ENCODE data around the gene RAB8A.

GRCh38 chr19:16155128-16155527, 43.4 kb downstream of the RAB8A start:
- no peak for TF ChIP-seq SP1 (IDR thresholded peaks at IDR 0.05)
- TF ChIP-seq ELF4 (IDR thresholded peaks at IDR 0.05), result no peak
- TF ChIP-seq NFRKB (IDR thresholded peaks at IDR 0.05), result no peak
- TF ChIP-seq TARDBP (IDR thresholded peaks at IDR 0.05), result no peak
- no peak for TF ChIP-seq PKNOX1 (IDR thresholded peaks at IDR 0.05)
- no peak for TF ChIP-seq FOXK2 (IDR thresholded peaks at IDR 0.05)
- TF ChIP-seq FOXM1 (IDR thresholded peaks at IDR 0.05; ENCODE audit: borderline replicate concordance), result no peak
- no peak for TF ChIP-seq FOXA1 (IDR thresholded peaks at IDR 0.05)
- TF ChIP-seq HDGF (IDR thresholded peaks at IDR 0.05; ENCODE audit: borderline replicate concordance), result no peak
- TF ChIP-seq ZNF384 (IDR thresholded peaks at IDR 0.05), result no peak
- TF ChIP-seq SUZ12 (IDR thresholded peaks at IDR 0.05), result no peak

All from HEK293T (cell line).